ENCODE measurements around the gene PTPN6.

The PTPN6 gene

DNA sequence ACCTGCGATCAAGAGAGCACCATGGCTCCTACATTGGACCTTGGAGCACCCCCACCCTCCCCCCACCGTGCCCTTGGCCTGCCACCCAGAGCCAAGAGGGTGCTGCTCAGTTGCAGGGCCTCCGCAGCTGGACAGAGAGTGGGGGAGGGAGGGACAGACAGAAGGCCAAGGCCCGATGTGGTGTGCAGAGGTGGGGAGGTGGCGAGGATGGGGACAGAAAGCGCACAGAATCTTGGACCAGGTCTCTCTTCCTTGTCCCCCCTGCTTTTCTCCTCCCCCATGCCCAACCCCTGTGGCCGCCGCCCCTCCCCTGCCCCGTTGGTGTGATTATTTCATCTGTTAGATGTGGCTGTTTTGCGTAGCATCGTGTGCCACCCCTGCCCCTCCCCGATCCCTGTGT, 9.4 kb upstream of the PTPN6 start:
- DNase-seq (ENCODE audit: low read depth in 2 of 2) = no peak

DNA sequence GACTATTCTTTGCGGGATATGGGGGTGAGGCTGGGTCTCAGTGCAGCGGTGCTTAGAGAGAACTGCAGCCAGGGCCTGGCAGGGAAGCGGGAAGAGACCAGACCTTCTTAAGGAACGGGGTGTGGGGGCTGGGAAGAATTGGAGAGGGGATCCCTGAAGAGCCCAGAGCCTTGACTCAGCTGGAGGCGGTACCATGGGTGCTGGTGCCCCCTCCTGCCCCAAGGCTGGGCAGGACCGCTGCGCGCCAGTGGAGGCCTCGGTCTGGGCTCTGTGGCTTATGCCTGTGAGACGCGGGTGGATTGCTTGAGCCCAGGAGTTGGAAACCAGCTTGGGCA, 8.9 kb upstream of the PTPN6 start:
- no peak for DNase-seq (ENCODE audit: low read depth in 2 of 2)

DNA sequence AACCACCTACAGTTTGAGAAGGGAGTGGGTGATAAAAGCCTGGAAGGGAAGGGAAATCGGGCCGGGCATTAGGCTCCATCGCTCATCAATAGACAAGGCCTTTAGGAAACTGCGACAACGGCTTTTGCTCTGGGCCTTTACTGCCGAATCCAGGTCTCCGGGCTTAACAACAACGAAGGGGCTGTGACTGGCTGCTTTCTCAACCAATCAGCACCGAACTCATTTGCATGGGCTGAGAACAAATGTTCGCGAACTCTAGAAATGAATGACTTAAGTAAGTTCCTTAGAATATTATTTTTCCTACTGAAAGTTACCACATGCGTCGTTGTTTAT, 7.8 kb upstream of the PTPN6 start:
- DNase-seq (ENCODE audit: low read depth in 2 of 2) = no peak

DNA sequence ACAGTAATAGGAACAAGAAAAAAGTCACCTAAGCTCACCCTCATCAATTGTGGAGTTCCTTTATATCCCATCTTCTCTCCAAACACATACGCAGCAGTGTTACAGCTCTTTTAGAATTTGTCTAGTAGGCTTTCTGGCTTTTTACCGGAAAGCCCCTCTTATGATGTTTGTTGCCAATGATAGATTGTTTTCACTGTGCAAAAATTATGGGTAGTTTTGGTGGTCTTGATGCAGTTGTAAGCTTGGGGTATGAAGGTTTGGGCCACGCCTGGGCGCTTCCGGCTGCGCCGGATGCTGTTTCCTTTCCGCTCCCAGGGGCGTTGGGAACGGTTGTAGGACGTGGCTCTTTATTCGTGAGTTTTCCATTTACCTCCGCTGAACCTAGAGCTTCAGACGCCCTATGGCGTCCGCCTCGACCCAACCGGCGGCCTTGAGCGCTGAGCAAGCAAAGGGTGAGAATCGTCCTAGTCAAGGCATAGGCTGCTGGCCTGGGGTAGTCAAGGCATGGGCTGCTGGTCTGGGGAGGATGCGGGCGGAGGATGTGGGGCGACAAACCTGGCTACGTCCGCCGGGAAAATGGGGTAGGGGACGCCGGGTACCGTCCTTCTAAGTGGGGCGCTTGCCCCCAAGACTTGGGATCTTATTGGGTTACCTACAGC, 7.3 kb upstream of the PTPN6 start, which contains the start of the genes C12orf57 and RNU7-1:
C12orf57 (plus strand) TSS at position 301 of the 659 bp plus-strand sequence; CDS start at position 401, 100 bp downstream.
RNU7-1 (plus strand) TSS at position 95 of the 659 bp plus-strand sequence.
- no peak for DNase-seq (ENCODE audit: low read depth in 2 of 2)

- peak; percentile 63 to 71 for DNase-seq (ENCODE audit: low read depth in 2 of 2)
Observed at GRCh38 chr12:6944381-6945186, 6.6 kb upstream of the PTPN6 start.

DNA sequence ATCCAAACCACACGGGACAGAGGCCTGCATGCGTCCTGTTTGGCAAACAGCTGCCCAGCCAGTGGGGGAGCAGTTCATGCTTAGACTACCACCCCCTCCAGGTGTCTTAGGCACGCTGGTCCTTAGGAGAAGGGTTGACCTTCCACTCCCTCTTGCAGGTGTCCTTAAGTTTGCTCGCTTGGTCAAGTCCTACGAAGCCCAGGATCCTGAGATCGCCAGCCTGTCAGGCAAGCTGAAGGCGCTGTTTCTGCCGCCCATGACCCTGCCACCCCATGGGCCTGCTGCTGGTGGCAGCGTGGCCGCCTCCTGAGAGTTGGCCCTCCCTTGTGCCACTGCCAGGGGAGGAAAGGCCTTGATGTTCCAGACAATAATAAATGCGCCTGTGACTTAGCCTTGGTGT, 5.5 kb upstream of the PTPN6 start:
- DNase-seq (ENCODE audit: low read depth in 2 of 2) = no peak

DNA sequence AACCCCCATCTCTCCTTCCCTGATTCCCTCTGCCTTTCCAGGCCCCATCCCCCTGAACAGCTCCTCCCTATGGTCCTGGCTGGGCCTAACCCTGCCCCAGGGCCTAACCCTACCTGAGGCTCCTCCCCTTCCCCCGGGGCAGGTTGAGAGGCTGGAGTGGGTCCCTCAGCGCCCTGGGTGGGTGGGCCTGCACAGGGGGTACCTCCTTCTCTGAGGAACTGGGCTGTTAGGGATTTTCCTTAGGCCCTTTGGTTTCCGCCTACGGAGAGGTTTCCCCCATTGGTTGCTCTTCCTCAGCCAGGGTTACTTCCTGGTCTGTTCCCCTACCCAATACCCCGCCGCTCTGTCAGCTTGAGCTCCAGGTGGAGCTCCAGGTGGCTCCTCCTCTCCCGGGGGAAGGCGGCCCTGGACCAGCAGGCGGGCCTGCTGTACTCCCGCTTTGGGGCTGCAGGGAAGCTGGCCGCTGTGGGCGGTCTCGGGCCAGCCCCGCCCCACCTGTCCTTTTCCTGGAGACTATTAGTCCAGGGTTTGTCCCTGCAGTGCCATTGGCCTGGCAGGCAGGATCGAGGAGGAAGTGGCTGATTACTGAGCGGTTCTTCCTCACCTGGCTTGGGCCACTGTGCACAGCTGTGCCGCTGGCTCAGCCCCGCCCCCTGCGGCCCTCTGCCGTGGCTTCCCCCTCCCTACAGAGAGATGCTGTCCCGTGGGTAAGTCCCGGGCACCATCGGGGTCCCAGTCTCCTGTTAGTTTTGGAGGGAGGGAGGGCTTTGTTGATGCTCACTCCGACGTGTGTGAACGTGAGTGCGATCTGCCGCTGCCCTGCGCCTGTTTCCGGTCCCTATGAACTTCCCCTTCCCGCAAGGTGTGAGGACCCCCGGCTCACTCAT, 4.9 kb upstream of the PTPN6 start:
- DNase-seq (ENCODE audit: low read depth in 2 of 2) = no peak

- no peak for DNase-seq (ENCODE audit: low read depth in 2 of 2)
Observed at GRCh38 chr12:6946920-6947374, 4.2 kb upstream of the PTPN6 start.

GRCh38 chr12:6947615-6948014, 3.5 kb upstream of the PTPN6 start:
- DNase-seq (ENCODE audit: low read depth in 2 of 2) = no peak

DNA sequence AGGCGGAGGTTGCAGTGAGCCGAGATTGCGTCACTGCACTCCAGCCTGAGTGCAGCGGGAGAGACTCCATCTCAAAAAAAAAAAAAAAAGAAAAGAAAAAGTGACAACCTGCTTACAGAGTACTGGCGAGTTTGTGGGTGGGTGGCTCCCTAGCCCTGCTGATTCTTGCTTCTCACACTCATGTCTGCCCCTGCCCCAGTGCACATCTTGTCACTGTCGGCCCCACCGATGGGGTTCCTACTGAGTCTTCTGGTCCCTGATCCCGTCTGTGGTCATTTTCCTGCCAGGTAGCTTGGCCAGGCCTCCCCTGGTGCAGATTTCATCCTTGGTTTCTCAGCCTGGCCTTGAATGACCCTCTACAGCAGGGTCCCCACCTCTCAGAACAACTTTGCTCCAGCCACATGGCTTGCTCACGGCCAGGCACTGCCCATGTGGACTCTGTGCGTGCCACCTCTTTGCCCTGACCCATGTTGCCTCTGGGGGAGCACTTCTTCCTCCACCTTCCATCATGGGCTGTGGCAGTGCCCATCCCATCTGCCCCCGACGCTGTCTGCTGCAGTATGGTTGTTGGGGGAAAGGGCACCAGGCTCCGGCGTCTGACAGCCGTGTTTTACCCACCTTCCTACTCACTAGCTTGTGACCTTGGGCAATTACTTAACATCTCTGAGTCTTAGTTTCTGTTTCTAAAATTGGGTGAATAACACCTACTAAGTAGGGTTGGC, 2.1 kb upstream of the PTPN6 start:
- no peak for DNase-seq (ENCODE audit: low read depth in 2 of 2)

DNA sequence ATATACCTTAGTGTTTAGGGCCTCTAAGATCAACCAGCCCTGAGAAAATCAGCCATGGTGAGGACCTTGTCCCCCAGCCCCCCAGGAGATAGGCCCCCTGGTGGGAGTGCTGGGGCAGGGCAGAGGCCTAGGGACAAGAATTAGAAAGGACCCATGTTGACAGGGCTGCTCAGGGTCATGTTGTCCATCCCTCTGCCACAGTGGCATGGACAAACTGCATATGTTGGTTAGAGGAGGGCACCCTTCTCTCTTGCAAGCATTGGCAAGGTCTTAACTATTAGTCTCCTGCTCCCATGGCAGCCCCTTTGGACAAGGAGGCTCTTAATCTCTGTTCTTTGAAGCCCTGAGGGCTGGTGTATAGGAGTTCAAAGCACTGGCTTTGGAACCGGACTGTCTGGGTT, 755 bp upstream of the PTPN6 start:
- DNase-seq (ENCODE audit: low read depth in 2 of 2) = no peak

DNA sequence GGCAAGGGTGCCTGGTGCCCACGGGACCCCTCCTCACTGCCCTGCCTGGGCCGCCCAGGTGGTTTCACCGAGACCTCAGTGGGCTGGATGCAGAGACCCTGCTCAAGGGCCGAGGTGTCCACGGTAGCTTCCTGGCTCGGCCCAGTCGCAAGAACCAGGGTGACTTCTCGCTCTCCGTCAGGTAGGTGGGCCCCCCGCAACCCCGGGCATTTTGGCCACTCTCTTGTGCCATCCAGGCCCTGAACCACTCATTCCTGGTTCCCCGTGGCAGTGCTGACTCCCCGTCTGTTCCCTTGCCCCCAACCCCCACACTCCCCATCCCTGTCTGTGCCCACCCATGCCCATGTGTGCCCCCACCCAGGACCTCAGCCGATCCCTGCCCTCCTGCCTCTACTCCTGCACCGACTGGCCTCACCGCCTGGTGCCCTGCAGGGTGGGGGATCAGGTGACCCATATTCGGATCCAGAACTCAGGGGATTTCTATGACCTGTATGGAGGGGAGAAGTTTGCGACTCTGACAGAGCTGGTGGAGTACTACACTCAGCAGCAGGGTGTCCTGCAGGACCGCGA, 480 bp downstream of the PTPN6 start:
- DNase-seq (ENCODE audit: low read depth in 2 of 2) = no peak

- DNase-seq (ENCODE audit: low read depth in 2 of 2) = no peak
Observed at GRCh38 chr12:6952121-6952862, 1.1 kb downstream of the PTPN6 start.

DNA sequence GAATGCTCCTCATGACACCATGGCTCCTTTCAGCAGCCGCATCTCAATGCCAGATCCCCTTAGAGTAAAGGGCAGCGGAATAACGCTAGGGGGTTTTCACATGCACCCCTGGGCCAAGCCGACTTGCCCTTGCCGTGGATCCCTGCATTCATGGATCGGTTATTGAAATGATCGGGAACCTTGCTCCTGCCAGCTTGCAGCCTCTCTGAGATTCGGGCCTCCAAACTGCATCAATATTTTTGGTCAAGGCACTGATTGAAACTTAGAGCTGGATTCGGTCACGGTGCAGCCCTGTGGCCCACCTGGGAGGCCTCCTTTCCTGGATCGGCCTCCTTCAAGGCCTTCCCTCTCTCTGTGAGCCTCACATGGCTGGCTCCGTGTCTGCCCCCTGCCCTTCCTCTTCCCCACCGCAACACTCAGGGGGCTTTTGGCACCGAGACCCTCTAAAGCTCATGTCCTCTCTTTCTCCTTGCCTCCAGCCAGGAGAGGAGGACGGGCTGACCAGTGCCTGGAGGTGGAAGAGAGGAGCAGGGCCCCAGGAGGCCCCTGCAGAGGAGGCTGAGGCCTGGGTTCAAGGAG, 1.8 kb downstream of the PTPN6 start:
- no peak for DNase-seq (ENCODE audit: low read depth in 2 of 2)

DNA sequence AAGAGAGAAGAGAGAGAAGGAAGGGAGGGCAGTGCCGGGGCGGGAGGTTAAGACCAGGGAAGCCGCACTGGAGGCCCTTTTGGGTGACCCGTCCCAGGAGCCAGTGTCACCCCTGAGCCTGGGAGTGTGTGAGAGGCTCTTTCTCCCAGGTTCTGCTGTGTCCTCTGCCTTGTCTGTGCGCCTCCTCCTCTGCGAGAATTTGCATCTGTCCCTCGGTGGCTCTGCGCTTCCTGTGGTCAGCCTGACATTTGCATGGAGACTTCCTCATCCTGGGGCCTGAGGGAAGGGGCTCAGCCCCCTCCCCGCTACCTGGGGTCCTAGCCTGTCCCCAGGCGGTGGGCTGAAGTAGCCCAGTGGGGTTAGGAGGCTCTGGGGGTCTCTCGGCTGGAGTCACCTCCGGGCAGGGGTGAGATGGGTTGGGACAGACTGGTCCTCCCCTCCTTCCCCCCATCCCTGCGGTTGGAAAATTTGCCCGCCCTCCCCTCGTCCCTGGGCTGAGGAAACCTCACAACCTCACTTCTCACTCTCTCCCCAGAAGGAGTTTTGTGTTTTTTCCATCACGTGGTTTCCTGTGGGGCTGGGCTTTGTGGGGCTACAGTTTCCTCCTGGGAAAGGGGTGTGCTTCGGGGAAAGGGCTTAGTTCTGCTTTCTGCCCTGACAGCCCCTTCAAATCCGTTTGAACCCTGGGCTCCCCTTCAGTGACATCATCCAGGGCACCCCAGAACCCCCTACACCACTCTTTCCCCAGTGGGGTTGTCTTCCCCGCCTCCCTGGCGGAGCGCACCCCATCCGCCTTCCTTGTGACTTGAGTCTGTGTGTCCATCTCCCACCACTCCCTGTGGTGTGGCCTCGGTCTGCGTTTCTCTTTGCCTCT, 2.5 kb downstream of the PTPN6 start:
- peak in 1 of 2 donors; percentile 70 for DNase-seq (ENCODE audit: low read depth in 2 of 2)

GRCh38 chr12:6954316-6955107, 3.4 kb downstream of the PTPN6 start:
- no peak for DNase-seq (ENCODE audit: low read depth in 2 of 2)

DNA sequence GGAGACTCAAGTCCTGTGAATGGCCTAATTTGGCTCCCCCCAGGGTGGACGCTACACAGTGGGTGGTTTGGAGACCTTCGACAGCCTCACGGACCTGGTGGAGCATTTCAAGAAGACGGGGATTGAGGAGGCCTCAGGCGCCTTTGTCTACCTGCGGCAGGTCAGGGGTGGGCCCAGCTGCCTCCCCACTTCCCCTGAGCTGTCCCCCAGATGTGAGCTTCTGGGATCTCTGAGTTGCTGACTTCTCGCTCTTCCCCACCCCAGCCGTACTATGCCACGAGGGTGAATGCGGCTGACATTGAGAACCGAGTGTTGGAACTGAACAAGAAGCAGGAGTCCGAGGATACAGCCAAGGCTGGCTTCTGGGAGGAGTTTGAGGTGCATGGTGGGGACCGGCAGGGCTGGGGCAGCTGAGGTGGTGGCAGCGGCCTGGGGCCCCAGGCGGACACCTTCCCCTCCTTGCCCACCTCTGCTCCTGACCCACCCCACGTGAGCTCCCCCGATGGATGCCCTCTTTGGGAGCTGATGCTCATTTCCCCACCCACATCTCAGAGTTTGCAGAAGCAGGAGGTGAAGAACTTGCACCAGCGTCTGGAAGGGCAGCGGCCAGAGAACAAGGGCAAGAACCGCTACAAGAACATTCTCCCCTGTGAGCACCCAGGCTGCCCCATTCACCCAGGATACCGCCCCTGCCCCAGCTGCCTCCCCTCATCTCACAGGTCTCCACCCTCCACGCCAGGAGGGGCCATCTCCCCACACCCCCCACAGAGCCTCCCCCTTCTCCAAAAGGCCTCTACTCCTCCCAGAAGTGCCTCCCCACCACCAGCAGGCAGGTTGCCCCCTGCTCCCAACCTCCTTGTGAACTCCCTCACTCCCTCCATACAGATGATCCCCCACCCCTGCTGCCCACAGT, 4.2 kb downstream of the PTPN6 start:
- DNase-seq (ENCODE audit: low read depth in 2 of 2) = no peak

Data from stimulated activated CD4-positive, alpha-beta T cell treated with anti-CD3 and anti-CD28 coated beads, Interleukin-1b, Interleukin-23, amount 100 ng/mL, for 1 hour (primary cell).